ENCODE results near the gene KLF15. TPM values are rescaled to one million over a fixed set of nuclear protein-coding genes. Genes with fewer than 3 reads are reported as not detected.

KLF15 gene
- total RNA-seq, 1 donor from 2014 or later: not detected

DNA sequence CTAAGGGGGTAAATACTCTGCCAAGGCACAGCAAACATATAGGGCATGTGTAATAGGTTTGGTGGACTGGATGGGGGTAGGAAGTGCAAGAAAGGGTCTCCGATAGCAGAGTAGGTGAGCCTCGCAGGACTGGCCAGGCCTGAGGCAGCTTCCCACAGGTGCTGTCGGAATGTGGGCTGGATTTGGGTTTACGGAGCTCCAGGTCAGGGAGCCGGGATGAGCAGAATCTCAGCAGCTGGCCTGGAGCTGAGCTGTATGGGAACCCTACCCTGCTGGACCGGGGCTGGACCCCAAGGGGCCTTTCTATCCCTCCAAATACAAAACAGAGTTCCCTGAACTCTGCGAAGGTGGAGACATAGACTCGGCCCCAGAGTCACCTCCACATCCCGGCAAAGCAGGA is 15.0 kb downstream of the KLF15 start:
- TF ChIP-seq, protein P1, sequence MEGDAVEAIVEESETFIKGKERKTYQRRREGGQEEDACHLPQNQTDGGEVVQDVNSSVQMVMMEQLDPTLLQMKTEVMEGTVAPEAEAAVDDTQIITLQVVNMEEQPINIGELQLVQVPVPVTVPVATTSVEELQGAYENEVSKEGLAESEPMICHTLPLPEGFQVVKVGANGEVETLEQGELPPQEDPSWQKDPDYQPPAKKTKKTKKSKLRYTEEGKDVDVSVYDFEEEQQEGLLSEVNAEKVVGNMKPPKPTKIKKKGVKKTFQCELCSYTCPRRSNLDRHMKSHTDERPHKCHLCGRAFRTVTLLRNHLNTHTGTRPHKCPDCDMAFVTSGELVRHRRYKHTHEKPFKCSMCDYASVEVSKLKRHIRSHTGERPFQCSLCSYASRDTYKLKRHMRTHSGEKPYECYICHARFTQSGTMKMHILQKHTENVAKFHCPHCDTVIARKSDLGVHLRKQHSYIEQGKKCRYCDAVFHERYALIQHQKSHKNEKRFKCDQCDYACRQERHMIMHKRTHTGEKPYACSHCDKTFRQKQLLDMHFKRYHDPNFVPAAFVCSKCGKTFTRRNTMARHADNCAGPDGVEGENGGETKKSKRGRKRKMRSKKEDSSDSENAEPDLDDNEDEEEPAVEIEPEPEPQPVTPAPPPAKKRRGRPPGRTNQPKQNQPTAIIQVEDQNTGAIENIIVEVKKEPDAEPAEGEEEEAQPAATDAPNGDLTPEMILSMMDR (conservative IDR thresholded peaks at IDR 0.05; ENCODE audit: low read depth, low read length): no peak
- no peak for DNase-seq (ENCODE audit: low read depth)
- no peak overlapping the region for H3K4me3 ChIP-seq (ENCODE audit: low read depth, low read length)

DNA sequence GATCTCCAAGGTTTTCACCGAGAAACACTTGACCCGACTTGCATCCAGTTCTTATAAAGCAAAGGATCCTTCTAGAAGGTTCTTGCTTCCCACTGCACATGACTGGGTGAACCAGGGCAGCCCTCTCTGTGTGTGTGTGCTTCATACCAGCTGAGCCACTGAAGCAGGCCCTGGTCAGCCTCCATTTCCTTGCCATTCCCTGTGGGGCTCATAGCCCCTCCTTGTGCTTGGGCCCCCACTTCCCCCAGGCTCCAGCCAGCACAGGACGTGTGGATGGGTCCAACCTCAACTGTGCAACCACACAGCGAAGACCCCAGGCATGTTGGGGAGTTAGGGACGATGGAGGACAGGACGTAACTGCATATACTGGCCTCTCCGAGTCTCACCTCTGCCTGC is 15.5 kb downstream of the KLF15 start:
- no peak for DNase-seq (ENCODE audit: low read depth)
- TF ChIP-seq, protein P1 (conservative IDR thresholded peaks at IDR 0.05; ENCODE audit: low read depth, low read length): no peak
- H3K4me3 ChIP-seq (ENCODE audit: low read depth, low read length): no peak overlapping the region

DNA sequence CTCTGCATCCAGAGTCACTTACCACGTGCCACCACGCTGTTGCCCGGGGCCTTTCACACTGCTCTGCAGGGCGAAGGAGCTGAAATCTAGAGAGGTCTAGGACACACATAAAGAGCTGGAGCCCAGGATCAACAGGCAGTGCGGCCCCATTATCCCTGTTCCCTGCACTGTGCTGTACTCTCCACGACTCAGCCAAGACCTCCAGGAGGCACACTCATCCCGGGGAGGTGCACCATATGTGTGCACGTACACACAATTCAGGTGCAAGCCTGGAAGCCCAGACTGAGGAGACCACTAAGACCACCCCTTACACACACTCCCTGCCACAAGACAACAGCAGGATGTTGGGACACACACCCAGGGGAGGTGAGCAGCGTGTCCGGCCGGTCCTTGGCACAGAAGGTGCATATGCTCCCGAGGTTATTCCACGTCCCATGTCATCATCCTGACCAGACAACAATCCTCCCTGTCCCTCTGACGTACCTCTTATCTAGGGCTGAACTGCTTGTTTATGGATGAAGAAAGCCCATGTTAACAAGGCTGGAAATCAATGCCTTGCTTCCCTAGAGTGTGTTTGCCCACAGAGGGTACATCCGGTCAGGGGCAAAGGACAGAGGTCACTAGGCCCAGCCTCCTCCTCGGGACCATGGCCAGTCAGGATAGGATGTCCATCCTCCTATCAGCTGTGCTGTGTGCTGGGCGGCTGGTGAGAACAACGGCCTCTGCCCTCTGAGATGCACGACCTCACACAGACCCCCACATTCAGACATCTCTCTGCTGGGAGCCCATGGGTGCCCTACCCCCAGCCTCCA is 16.1 kb downstream of the KLF15 start:
- TF ChIP-seq, protein P1 (conservative IDR thresholded peaks at IDR 0.05; ENCODE audit: low read depth, low read length): no peak
- no peak overlapping the region for H3K4me3 ChIP-seq (ENCODE audit: low read depth, low read length)
- no peak for DNase-seq (ENCODE audit: low read depth)

DNA sequence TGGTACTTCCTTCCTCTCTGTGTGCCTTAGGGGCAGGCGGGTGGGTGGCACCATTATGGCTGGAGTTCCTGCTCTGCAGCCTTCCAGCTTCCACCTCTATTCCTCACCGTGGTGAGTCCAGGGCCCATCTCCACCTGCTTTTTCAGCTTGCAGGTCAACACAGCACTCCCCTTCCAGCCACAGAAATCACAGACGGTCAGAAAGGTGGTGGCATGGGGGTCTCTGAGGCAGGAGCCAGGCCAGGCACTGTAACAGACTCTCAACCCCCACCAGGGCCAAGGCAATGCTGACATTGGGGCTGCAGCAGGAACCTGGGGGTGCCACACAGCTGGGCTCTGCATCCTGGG is 16.6 kb downstream of the KLF15 start:
- no peak for DNase-seq (ENCODE audit: low read depth)
- H3K4me3 ChIP-seq (ENCODE audit: low read depth, low read length): no peak overlapping the region
- TF ChIP-seq, protein P1 (conservative IDR thresholded peaks at IDR 0.05; ENCODE audit: low read depth, low read length): no peak

DNA sequence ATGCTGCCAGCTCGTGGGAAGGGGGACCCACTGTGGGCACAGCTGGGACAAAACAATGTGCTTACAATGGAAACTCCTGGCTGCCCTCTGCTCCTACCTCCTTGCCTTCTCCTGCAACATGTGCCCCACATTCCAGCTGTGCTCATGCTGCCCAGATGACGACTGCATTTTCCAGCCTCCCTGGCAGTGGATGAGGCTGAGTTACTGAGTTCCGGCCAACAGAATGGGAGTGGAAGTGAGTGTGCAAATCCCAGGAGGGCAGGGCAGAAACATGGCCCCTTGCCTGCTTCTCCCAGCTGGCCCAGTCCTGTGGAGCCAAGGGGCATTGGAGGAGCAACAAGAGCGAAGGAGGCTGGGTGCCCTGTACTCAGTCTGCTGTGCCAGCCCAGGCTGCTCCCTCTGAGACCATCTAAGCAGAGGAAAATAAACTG is 17.1 kb downstream of the KLF15 start:
- no peak overlapping the region for H3K4me3 ChIP-seq (ENCODE audit: low read depth, low read length)
- DNase-seq (ENCODE audit: low read depth): no peak
- TF ChIP-seq, protein P1 (conservative IDR thresholded peaks at IDR 0.05; ENCODE audit: low read depth, low read length): no peak

DNA sequence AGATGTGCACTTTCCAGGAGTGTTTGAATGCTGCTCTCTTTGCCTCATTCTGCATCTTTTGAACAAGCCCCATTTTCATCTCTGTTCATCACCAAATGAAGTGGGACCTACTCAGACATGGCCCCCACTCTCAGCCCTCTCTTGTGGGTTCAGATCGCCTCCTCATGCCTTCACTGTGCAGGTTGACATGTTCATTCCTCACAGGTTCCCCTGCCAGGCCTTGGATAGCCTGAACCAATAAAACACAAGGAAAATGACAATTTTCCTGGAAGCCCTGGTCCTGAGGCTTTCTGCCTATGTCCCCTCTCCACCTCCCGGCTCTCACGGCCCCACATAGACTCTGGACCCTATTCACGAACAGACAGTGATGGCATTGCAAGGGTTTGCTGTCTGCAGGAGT is 17.7 kb downstream of the KLF15 start:
- TF ChIP-seq, protein P1 (conservative IDR thresholded peaks at IDR 0.05; ENCODE audit: low read depth, low read length): no peak
- no peak for DNase-seq (ENCODE audit: low read depth)
- no peak overlapping the region for H3K4me3 ChIP-seq (ENCODE audit: low read depth, low read length)

DNA sequence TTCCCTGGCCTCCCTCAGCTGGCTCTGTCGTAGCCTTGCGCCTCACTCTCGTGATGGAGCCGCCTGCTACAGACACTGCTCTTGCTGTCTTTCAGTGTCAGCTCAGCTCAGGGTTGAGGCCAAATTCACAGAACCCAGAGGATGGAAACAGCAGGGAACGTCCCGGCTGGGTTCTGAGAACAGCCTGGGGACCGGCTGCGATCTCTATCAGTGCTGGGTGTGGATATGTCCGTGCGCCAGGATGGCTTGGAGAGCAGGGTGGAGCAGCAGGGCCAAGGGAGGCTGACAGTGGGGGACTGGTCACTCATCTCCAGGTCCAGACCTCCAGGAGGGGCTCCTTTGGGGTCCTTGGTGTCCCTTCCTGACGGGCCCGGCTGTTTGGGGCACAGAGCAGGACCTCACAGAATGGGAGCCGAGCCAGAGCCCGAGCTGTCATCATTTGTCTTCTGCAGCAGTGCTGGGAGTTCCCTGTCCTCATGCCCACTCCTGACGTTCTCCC is 18.4 kb downstream of the KLF15 start:
- TF ChIP-seq, protein P1 (conservative IDR thresholded peaks at IDR 0.05; ENCODE audit: low read depth, low read length): no peak
- DNase-seq (ENCODE audit: low read depth): no peak
- H3K4me3 ChIP-seq (ENCODE audit: low read depth, low read length): no peak overlapping the region

Measured in epithelial cell of proximal tubule (primary cell).